HG03469 (cell line): ENCODE results near the gene ATP2A3.

Experiments used
- ATAC-seq: cut with Tn5 transposase; IDR thresholded peaks from one replicate; pipeline ENCODE4 v1.9.1; 2021; ENCODE audit warnings: mild to moderate bottlenecking, moderate library complexity, moderate number of reproducible peaks; ENCODE audit not compliant: unreplicated experiment

The ATP2A3 gene

GRCh38 chr17:3974138-3974687 lies 10.0 kb upstream of the ATP2A3 start:
- ATAC-seq: no peak

GRCh38 chr17:3973495-3974137 lies 9.4 kb upstream of the ATP2A3 start:
- ATAC-seq: no peak

- no peak for ATAC-seq
Observed at GRCh38 chr17:3972931-3973330, 8.7 kb upstream of the ATP2A3 start.

GRCh38 chr17:3972281-3972731 lies 8.1 kb upstream of the ATP2A3 start:
- ATAC-seq: no peak

GRCh38 chr17:3970668-3971067 lies 6.4 kb upstream of the ATP2A3 start:
- no peak for ATAC-seq

- ATAC-seq: no peak
Observed at GRCh38 chr17:3969963-3970362, 5.7 kb upstream of the ATP2A3 start.

DNA sequence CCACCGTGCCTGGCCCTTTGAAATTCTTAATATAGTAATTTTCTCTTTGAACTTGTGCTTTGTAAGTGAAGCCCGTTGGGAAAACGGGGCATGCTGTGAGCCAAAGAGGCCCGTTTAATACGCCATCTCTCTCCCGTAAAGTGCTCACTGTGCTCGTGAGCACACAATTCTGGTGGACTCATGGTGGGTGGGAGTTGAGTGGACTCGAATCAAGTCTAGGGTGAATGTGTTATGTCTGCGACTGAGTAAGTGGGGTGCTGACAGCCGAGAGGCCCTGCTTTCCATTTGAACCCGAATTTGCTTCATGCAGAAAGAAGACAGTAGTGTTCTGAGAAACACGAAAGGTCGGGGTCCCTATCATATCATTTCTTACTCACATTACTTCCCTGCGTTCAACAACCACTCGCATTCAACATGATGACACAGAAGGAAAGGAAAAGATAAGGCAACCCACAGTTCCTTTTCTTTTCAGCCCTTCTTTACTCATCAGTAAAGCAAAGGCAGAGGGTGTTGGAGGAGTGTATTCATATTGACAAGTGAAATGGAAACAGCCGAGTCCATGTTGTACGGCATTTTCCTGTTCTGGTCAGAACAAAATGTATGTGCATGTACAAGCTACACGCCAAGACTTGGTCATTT lies 4.8 kb upstream of the ATP2A3 start:
- no peak for ATAC-seq

DNA sequence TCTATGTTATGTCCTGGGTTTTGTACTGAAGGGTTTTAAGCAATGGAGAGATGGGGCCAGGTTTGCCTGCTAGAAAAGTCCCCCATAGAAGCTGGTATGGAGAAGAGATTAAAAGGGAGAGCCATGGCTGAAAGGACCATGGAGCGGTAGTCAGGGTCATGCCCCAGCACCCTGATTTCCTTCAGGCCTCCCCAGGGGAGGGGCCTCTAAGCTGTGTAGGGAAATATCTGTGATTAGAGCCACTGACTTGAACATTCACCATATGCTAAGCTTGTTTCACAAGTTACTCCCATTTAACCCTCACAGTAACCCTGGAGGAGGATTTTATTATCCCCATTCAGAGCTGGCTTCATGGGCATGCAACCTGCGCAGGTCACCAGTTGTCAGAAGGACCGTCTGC lies 3.8 kb upstream of the ATP2A3 start:
- no peak for ATAC-seq

DNA sequence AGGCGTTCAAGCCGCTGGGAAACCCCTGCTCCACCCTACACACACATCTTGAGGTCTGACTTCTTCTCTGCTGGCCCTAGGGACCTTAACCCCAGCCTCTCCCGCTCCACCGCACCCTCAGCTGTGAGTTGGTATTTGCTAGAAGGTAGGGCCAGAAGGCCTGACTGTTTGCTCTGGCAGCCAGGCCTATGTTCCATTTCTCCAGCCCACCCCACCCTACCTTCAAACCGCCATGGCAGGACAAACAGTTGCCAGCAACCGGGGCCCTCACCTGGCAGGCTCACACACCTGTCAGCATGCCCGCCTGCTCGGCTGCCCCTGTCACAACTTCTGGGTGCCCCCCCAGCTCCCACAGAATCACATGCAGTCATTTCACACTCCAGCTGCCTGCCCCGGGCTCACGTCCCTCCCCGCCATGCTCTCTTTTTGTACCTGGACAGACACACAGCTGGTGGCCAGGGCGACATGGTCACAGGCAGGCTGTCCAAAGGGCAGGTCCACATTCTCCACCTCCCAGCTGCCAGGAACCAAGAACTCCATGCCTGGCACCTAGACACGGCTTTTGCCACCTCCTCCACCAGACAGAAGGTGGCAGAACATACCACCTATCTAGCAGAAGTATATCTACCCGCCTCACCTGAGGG lies 2.6 kb upstream of the ATP2A3 start:
- ATAC-seq: no peak

- ATAC-seq: no peak
Observed at GRCh38 chr17:3965118-3965800, 1.0 kb upstream of the ATP2A3 start.

- no peak for ATAC-seq
Observed at GRCh38 chr17:3963237-3964201, 718 bp downstream of the ATP2A3 start.

DNA sequence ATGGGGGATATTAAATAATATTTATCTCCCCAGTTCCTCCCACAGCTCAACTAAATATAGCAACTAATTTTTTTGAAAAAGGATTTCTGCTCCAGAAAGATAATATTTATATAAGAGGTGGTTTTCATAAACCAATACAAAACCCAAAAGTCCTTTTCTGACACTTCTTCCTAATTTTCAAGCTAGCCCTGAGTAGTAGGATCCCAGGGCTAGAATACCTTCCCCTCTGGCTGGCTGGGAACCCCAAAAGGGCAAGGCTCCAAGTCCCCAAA lies 1.3 kb downstream of the ATP2A3 start:
- ATAC-seq: no peak

DNA sequence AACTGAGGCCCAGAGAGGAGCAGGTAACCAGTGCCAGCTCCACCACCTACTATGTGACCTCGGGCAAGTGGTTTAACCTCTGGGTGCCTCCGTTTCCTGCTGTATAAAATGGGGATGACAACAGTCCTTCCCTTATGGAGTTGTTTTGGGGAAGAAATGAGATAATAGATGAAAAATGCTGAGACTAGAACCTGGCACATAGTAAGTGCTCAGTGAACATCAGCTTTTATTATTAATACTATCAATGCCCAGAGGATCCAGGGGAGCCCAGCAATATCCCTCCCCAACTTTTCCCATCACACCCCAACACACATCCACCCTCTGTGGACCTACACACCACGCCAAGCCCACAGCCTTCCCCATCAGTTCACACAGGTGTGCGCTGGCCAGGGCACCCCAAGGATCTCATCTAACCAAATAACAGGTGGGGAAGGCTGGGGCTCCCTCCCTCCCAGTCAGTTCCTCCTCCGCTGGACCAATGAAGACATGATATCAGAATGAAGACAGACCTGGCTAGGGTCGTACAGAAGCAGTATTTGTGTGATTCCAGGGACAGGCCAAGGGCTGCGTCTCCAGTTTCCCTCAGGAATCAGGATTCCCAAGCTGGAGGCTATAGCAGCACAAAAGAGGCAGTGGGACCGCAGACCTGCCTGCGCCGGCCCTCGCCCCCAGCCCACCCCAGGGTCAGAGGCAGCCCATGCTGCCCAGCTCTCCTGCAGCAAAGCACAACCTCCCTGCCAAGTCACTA lies 1.8 kb downstream of the ATP2A3 start:
- no peak for ATAC-seq

GRCh38 chr17:3961564-3962047 lies 2.6 kb downstream of the ATP2A3 start:
- ATAC-seq: no peak

GRCh38 chr17:3960764-3961163 lies 3.5 kb downstream of the ATP2A3 start:
- ATAC-seq: no peak

- no peak for ATAC-seq
Observed at GRCh38 chr17:3959921-3960601, 4.2 kb downstream of the ATP2A3 start.

DNA sequence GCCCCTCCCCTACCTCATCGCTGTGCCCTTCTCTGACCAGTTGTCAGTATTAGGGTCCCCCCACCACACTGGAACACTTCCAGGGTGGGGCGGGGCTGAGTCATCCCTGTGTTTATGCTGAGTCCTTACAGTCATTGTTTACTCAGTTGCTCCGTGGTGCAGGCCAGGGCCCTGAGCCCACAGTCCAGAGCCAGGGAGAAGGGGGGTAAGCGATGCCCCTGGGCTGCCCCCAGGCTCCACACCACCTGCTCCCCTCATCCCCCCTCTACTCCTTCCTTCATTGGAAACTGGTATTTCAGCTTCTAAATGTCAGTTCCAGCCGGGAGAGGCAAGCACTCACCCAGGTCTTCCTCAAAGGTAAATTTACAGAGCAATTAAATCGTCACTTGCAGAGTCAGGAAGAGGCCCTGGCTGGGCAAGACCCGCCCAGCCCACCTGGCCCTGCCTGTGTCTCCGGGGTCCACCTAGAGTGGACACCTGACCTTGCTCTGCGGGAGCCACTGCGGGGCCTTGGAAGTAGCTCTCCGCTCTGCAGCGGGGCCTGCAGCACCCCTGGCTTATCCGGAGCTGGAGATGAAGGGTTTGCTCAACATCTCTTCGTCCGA lies 4.8 kb downstream of the ATP2A3 start:
- no peak for ATAC-seq

- no peak for ATAC-seq
Observed at GRCh38 chr17:3957735-3958599, 6.3 kb downstream of the ATP2A3 start.
